OCI-M2 (cell line): Measurements from ENCODE around the gene LGALS12.
"Not testable (repeated sequence)": the region's sequence is repeated elsewhere in the genome, so short reads cannot be mapped to it uniquely, and the experiment has no call there.

ENCODE experiments used
- DNase-seq: peaks from one replicate; lab custom pipeline; 2025; ENCODE audit not compliant: unreplicated experiment; lab: John Stamatoyannopoulos, UW

The LGALS12 gene

GRCh38 chr11:63532799-63533475, 27.1 kb downstream of the LGALS12 start:
- DNase-seq: no peak

GRCh38 chr11:63534076-63534475, 28.2 kb downstream of the LGALS12 start:
- DNase-seq: no peak

- no peak for DNase-seq
These were observed 29.1 kb downstream of the LGALS12 start for GRCh38 chr11:63534895-63535461.

- no peak for DNase-seq
These were observed 29.9 kb downstream of the LGALS12 start for GRCh38 chr11:63535734-63536133.

- no peak for DNase-seq
These were observed 30.9 kb downstream of the LGALS12 start, which contains the start of gene PLAAT4 for GRCh38 chr11:63536669-63537292. PLAAT4 (plus strand) TSS chr11:63536808; CDS start chr11:63536869, 61 bp downstream.

- DNase-seq: no peak
These were observed 31.6 kb downstream of the LGALS12 start for GRCh38 chr11:63537293-63538101.

- not testable (repeated sequence) for DNase-seq
These were observed 36.6 kb downstream of the LGALS12 start for GRCh38 chr11:63542506-63542905.

GRCh38 chr11:63543711-63544110, 37.8 kb downstream of the LGALS12 start:
- no peak for DNase-seq

GRCh38 chr11:63547061-63547460, 41.2 kb downstream of the LGALS12 start:
- DNase-seq: no peak

GRCh38 chr11:63548178-63548577, 42.3 kb downstream of the LGALS12 start:
- no peak for DNase-seq

GRCh38 chr11:63549411-63549810, 43.5 kb downstream of the LGALS12 start:
- DNase-seq: no peak

GRCh38 chr11:63550156-63550700, 44.3 kb downstream of the LGALS12 start:
- not testable (repeated sequence) for DNase-seq

- DNase-seq: no peak
These were observed 45.4 kb downstream of the LGALS12 start for GRCh38 chr11:63551091-63551888.

GRCh38 chr11:63551889-63552266, 46.0 kb downstream of the LGALS12 start:
- DNase-seq: no peak

- no peak for DNase-seq
These were observed 47.0 kb downstream of the LGALS12 start for GRCh38 chr11:63552921-63553320.

- no peak for DNase-seq
These were observed 47.9 kb downstream of the LGALS12 start for GRCh38 chr11:63553759-63554158.

GRCh38 chr11:63554877-63555223, 49.0 kb downstream of the LGALS12 start:
- DNase-seq: no peak

- DNase-seq: no peak
These were observed 50.6 kb downstream of the LGALS12 start for GRCh38 chr11:63556404-63557013.

- DNase-seq: no peak
These were observed 51.7 kb downstream of the LGALS12 start for GRCh38 chr11:63557570-63557969.
